GM19193 (cell line): Measurements from ENCODE around the gene BCAP31.

Experiments used
- POLR2A ChIP-seq: IDR thresholded peaks from 4 replicates; pipeline ENCODE4 v1.6.1; 2011; ENCODE audit not compliant: insufficient read depth, insufficient read length; ENCODE audit errors: extremely low read depth

The BCAP31 gene

DNA sequence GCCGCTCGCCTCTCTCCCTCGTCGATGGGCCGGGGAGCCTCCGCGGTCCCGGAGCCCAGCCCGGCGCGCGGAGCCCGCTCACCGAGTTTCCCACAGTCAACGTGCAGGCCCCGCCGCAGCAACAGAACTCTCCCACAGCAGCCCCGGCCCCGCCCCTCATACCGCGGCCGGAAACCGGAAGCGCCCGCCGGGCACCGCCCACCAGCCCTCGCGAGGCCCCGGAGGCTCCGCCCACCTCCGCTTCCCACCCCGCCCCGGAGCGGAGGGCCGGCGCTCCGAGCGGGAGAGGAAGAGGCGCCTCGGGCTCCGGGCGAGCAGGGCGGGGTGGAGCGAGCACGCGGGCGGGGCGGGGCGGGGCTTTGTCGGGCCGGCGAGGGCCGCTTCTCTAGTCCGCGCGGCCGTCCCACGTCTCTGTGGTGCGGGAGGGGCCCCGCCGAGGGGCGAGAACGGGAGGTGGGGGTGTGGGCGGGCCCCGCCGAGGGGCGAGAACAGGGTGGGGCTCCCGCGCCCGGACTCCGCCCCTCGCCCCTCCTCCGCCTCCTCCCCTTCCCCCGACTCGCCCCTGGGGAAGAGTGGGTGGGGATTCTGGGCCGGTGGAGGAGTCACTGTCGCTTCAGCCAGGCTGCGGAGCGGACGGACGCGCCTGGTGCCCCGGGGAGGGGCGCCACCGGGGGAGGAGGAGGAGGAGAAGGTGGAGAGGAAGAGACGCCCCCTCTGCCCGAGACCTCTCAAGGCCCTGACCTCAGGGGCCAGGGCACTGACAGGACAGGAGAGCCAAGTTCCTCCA is at the start of gene BCAP31, which contains the start of gene ABCD1:
TSS of gene BCAP31 (minus strand) at position 136 of the 787 bp plus-strand sequence. CDS start 1,143 bp downstream, outside the sequence.
TSS of gene ABCD1 (plus strand) at position 605 of the 787 bp plus-strand sequence. CDS start 411 bp downstream, outside the sequence.
- TF ChIP-seq POLR2A, result peak; percentile 81

DNA sequence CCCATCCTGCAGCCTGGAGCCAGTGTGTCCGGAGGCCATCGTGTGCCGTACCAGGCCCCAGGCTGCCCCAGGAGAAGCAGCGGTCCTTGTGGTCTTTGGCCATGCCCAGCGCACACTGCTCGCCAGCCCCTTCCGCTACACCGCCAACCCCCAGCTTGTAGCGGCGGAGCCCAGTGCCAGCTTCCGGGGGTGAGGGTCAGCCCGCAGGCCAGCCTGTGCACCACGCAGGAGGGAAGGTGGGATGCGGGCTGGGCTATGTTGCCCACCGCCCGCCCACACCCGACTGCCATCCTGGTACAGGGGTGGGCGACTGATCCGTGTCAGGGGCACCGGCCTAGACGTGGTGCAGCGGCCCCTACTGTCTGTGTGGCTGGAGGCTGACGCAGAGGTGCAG is 49.0 kb upstream of the BCAP31 start:
- no peak for TF ChIP-seq POLR2A

GRCh38 chrX:153772316-153773217 is 48.4 kb upstream of the BCAP31 start:
- no peak for TF ChIP-seq POLR2A

DNA sequence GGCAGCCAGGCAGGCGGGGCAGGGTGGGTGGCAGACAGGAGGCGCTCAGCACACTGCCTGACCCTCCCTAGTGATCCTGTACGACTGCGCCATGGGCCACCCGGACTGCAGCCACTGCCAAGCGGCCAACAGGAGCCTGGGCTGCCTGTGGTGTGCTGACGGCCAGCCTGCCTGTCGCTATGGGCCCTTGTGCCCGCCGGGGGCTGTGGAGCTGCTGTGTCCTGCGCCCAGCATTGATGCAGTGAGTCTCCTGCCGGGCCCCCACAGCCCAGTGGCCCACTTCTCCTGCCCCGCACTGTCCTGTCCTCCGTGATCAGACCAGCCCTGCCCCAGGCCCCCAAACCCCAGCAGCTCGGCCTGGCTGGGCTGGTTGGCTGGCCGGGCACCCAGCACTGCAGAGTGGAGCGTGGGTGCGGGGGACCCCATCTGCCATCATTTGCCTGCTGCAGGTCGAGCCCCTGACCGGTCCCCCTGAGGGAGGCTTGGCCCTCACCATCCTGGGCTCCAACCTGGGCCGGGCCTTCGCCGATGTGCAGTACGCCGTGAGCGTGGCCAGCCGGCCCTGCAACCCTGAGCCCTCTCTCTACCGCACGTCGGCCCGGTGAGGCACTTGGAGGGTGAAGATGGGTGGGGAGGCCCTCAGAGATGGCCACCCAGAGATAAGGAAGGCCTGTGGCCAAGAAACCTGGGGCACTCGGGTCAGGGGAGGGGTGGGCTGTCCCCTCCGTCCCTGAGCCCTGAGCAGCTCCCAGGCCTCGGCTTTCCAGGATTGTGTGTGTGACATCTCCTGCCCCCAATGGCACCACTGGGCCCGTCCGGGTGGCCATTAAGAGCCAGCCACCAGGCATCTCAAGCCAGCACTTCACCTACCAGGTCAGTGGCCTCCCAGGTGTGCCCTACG is 47.5 kb upstream of the BCAP31 start:
- TF ChIP-seq POLR2A, result no peak

GRCh38 chrX:153770601-153771414 is 46.6 kb upstream of the BCAP31 start:
- TF ChIP-seq POLR2A, result no peak

DNA sequence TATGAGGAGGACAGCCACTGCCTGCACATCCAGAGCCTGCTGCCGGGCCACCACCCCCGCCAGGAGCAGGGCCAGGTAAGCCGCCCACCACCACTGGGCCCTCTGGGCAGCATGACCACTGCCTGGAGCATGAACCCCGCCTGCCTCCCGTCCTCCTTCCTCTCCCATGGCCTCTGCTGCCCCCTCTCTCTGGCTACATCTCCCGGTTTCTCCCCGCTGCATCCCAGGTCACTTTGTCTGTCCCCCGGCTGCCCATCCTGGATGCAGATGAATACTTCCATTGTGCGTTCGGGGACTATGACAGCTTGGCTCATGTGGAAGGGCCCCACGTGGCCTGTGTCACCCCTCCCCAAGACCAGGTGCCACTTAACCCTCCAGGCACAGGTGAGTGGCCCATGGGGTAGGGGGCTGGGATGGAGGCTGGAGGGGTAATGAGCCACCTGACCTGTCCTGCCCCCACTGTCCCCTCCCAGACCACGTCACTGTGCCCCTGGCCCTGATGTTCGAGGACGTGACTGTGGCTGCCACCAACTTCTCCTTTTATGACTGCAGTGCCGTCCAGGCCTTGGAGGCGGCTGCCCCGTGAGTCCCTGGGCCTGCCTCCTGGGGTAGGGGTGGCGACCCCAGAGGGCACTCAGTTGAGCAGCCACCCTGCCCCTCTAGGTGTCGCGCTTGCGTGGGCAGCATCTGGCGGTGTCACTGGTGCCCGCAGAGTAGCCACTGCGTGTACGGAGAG is 45.8 kb upstream of the BCAP31 start:
- no peak for TF ChIP-seq POLR2A

DNA sequence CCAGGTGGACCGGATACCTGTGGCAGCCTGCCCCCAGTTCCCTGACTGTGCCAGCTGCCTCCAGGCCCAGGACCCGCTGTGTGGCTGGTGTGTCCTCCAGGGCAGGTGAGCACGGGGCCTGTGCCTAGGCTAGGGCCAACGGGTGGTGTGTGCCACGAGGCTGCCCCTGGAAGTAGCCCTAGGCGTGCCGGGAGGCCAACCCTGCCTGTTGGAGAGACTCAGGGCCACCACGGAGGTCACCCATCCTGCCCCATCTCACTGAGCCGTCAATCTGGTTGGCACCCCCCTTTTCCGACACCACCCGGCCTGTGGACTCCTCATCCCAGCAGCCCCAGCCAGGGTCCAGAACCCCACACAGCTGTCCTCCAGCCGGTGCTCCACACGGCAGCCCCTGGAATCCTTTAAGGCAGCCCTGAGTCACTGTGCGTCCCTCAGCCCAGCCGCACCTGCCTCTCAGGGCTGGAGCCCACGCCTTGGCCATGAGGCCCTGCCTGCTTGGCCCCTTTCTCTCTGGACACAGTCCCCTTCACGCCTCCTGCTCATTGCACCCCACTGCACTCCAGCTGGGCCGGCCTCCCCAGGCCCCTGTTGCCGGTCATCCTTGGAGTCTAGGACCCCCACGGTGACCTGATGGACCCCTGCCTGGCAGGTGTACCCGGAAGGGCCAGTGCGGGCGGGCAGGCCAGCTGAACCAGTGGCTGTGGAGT is 45.1 kb upstream of the BCAP31 start:
- no peak for TF ChIP-seq POLR2A

DNA sequence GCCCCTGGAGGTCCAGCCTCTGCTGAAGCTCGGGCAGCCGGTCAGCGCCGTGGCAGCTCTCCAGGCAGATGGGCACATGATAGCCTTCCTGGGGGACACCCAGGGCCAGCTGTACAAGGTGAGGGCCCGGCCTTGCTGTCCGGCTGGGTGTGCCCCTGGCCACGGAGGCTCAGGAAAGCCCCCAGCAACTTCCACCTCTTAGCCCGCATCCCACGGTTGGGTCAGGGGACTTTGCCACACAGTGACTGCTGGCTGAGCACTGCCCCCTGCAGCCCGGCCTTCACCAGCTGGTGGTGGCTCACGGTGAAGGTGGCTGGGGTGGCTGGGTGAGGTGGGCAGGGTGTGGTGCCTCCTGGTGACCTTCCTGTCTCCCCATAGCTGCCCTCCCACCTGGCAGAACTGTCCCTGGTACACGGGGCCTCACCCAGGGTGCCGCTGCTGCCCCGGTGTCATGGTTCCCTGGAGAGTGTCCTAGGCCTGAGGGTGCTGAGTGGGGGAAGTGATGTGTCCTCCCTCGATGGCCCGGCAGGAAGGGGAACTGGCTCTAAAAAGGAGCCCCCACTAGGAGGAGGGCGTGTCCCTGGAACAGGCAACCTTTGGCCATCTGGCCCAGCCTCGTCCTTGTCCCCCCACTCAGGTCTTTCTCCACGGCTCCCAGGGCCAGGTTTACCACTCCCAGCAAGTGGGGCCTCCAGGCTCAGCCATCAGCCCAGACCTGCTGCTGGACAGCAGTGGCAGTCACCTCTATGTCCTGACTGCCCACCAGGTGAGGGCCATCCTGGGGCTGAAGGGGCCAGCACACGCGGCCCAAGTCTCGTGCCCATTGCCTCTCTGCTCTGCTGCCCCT is 44.3 kb upstream of the BCAP31 start:
- TF ChIP-seq POLR2A, result no peak

DNA sequence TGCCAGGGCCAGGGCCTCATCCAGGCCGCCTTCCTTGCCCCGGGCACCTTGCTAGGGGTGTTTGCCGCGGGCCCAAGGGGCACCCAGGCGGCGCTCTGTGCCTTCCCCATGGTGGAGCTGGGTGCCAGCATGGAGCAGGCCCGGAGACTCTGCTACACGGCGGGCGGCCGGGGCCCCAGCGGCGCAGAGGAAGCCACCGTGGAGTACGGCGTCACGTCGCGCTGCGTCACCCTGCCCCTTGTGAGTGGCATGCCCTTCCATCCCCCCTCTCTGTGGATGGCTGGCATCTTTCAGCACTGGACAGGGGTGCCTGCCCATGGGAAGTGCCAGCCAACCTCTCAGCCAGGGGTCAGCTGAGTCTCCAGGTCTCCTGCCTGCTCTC is 43.5 kb upstream of the BCAP31 start:
- no peak for TF ChIP-seq POLR2A

GRCh38 chrX:153766871-153767673 is 42.9 kb upstream of the BCAP31 start:
- no peak for TF ChIP-seq POLR2A

DNA sequence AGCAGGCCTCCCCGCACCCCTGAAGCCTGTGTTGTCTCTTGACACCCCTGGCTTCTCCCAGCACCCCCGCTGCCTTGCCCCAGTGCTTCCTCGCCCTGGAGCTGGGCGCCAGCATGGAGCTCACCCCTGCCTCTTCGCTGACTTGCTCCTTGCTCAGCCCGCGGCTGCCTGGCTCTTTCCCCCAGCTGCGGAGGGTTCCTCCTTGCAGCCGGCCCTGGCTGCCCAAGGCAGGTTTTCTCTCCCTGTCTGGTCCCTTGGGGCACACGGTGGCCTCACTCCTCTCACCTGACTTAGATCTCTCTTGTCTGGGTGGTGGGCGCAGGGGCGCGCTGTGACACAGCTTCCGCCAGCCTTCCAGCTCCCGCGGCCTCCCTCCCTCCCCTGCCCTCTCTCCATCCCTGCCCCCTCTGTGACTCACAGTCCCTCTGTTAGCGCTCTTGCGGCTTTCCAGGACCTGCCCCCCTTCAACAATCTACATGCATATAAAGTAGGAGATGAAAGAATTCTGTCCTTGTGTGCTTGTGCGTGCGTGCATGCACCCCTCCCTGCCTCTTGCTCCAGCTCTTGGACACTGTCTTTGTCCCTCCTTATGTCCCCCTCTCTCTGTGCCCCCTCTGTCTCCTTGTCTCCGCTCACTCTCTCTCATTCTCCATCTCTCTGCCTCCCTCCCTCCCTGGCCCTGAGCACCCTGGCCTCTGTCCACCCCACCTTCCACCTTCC is 42.1 kb upstream of the BCAP31 start:
- TF ChIP-seq POLR2A, result no peak
